ENCODE measurements around the gene RFX7.

Gene RFX7

DNA sequence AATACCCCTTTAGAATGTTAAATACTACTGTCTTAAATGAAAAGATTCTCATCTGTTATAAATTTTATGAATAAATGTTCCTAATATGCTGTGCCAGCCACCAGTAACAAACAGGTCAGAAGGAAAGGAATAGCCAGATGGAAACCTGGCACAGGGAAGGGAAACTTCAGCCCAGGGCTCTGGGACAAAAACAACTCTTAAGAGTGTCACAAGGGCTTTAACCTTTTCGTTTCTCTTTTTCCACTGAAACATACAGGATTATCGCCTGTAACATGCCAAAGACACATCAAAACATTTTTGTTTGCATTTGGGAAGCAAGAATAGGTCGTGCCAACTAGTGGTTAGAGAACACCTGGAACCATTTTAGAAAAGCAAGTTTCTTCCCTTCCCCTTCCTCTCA, 141.2 kb downstream of the RFX7 start:
- no peak for DNase-seq

DNA sequence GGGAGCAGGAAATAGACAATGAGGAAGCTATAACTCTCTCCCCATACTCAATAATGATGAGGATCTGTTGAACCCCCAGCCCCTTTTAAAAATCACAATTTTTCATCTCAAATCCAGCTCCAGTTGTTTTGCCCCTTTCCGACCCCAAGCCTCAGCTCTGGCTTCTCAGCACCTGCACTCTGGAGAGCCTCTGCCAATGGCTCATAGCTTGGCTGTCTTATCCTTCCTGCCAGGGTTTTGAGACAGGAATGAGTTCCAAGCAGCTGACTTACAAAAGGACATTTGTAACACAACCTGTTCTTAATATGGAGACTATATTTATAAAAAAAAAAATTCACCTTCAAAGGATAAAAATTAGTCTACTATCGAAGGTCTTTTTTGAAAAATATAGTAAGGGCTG, 144.4 kb downstream of the RFX7 start:
- DNase-seq = no peak

DNA sequence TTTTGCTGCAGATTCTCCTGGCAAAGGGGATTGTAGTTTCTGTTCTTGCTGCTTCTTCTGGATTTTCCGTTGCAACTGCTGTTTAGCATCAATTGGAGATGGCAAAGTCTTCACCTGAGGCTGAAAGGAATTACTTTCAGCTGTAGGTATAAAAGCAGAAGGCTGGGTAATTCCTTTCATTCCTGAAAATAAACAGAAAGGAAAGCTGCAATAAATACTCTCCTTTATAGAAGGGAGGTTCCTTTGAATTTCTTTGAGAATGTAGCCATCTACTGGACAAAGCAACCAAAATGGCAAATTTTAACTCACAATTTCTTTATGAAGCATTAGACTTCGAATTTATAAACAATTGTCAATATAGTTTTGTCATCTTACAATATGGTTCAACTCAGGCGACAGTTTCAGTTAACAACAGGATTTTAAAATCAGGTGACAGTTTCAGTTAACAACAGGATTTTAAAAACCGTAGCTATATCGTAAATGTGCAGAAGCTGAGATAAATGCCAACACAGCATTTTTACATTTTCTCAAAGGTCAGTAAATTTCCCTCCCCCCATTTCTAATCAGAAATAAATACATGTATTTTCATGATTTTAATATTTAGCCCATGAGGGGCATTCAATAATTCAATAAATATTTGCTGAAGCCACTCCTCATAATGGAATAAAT, 145.3 kb downstream of the RFX7 start:
- no peak for DNase-seq

DNA sequence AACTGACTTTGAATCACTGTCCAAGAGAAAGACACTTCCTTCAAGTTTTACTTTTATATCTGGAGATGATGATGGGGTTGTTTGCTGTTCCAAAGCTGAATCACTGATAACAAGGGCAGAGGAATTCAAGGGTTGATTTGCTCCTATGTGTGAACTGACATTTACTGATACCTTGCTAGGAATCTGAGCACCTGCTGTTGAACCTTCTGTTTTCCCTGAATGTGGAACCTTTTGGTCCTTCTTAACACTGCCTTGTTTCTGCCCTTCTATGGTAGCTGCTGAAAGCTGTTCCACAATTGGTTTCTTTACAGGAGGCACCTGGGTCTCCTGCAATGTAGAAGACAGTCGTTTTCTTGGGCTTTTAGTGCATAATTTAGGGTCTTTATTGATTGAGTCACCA, 148.3 kb downstream of the RFX7 start:
- no peak for DNase-seq

DNA sequence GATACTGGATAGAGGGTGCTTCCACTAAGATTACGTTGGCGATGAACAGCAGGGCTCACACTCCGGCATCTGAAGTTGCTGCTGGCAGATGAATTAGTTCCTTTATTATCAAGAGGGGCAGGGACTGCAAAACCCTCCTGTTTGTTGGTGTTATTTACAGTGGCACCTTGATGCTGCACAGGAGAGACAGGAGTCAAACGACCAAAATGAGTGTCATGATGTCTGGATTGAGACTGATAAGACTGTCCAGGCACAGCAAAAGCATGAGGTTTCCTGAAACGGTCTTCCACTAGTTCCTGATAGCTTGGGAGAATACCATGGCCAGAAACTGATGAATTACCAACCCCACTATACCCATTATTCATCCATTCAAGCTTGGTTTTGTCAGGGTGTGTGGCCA, 149.5 kb downstream of the RFX7 start:
- DNase-seq = no peak

DNA sequence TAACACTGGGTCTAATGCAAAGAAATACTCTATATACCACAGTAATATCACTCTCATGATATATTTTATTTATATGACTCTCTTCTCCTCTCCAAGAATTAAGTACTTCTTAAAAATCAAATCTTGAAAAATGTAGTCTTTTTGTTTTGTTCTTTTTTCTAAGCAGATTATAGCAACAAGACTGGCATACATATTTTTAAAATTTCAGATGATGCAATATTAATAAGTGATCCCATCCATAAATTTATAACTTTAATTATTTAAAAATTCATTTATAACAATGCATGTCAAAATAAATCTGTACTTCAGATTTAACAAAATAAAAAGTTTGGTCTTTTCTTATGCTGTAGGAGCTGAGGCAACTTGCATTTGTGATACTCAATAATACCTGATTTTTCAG, 155.3 kb downstream of the RFX7 start:
- no peak for DNase-seq

DNA sequence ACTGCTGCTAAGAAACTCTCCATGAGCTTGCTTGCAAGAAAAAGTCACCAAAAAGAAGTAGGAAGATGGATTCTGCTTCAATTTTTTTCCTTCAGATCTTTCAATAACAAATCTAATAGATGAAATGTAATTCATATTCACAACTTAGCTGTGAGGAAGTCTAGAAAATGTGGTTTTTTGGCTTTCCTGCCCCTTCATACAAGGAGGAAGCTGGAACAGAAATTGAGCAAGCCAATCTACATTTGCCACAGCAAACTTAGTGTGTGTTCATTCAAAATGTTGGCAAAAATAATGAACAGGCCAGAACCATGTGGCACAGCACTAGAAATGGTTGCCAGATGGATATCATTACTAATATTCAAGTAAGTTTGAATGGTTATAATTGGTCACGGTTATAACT, 157.1 kb downstream of the RFX7 start:
- DNase-seq = no peak

DNA sequence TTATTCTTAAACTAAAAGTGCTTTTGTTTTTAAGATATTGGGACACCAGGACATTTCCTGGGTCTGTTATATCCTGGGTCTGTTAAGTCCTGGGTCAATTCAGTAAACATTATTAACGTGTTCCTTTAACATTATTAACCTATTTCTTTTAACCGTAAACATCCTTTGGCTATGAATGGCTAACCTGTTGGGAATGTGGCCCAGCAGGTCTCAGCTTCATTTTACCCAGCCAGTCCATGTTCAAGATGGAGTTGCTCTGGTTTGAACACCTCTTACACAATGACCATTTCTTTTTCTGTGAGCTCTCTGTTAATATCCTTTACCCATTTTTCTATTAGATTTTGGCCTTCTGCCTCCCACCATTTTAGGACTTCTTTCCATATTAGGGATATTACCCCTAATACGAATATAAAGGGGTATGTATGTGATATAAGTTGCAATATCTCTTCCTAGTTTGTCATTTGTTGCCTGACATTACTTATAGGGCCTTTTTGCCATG, 161.4 kb downstream of the RFX7 start:
- DNase-seq = no peak

DNA sequence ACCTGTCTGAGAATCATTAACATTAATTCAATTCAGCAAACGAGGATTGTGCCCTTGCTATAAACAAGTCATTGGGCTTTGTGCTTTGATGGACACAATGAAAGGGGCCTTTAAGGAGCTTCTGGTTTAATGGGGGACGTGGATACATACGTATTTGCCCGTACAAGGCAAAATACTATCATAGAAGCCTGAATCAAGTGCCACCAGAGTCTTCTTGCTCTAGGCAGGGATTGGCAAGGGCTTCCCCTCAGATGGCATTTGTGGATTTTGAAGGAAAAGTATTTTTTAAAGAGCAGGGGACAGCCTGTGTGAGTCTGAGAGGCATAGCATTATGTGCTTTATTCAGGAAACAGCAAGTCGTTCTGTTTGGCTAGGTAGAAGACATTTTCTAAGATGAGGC, 166.6 kb downstream of the RFX7 start:
- DNase-seq = no peak

DNA sequence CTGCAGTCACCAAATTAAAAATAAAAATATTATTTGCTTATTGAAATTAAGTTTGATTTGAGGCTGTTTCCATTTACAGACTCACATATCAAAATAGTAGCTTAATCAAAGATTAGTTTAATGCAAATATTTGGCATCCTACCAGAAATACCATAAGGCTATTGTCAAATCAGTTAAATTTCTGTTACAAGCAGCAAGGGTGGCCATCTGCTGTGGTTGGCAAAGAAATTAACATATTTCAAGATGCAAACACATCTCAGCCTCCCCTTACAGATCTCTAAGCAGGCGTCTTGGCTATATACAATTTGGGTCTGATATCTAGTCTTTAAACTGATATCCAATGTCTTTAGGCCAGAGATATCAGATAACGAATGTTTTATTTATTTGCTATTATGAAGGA, 167.0 kb downstream of the RFX7 start:
- peak; percentile 51 for DNase-seq

DNA sequence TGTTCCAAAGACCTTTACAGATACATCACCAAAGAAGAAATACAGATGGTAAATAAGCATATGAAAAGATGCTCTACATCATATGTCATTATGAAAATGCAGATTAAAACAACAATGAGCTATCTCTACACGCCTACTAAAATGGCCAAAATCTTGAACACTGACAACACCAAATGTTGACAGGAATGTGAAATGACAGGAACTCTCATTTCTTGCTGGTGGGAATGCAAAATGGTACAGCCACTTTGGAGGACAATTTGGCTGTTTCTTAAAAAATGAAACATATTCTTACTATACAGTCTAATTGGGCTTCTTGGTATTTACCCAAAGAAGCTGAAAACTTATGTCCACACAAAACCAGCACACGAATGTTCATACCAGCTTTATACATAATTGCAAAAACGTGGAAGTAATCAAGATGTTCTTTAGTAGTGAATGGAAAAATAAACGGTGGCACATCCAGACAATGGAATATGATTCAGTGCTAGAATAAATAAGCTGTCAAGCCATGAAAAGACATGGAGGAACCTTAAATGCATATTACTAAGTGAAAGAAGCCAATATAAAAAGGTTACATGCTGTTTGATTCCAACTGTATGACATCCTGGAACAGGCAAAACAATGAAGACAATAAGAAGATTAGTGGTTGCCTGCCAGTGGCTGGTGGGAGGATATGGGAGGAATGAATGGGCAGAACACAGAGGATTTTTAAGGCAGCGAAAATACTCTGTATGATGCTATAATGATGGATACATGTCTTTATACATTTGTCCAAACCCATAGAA, 169.0 kb downstream of the RFX7 start:
- DNase-seq = peak; percentile 84

DNA sequence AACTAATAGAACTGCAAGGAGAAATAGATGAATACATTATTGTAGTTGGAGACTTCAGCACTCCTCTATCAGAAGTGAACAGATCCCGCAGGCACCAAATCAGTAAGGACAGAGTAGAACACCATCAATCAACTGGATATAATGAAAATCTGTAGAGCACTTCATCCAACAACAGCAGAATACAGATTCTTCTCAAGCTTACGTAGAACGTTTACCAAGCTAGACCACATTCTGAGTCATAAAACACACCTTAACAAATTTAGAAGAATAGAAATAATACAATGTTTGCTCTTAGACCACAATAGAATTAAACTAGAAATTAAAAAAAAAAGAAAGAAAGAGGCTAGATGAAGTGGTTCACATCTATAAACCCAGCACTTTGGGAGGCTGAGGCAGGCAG, 179.5 kb downstream of the RFX7 start:
- no peak for DNase-seq

DNA sequence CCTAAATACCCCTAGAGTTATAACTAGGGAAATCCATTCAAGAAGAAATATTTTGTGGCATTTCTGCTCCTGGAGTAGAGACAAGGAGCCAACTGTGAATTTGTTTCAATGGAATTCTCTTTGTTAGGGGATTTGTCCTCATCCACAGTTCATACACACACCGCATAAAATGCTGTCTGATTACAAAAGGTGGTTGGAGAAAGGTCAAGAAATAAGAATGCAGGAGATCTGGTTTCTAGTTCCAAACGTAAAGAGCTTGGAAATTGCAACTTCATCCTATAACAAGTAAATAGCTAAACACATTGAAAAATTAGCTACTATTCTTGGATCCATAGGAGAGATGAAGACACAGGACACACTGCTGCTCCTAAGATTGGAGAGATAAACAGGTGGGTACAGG, 184.0 kb downstream of the RFX7 start:
- DNase-seq = no peak

DNA sequence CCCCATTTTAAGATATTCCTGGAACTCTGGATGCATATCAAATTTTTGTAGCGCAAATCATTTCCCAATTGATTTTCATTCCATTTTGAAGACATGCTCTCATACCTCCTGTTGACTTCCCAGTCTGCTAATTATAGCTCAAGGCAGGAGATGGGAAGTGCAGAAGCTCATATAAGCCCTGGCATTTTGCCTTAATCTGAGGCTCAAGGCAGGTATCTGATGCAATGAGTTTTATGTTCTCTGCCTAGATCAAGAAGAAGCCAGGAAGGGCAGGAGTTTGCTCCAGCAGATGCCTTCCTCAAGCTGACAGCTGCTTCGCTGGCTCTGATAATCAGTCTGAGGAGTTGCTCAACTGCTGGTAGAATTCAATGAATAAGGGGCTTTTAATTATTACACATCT, 184.7 kb downstream of the RFX7 start:
- DNase-seq = peak; percentile 96

DNA sequence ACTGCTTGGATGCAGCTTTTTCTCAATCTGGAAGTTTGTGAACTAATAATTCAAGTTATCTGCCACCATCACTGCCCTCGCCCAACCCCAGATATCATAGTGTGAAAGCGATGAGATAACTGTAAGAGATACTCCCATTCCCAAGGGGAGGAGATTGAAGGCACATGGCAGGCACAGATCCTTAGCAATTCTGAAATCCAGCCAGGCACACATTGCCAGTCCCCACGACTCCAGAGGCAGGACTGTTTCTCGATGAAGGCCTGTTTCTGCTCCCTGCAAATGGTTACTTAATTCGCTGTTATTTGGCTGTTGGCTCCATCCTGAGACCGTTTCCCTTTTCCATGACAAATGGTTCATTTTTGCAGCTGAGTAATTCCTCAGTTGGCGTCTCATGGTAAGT, 187.1 kb downstream of the RFX7 start:
- DNase-seq = no peak

DNA sequence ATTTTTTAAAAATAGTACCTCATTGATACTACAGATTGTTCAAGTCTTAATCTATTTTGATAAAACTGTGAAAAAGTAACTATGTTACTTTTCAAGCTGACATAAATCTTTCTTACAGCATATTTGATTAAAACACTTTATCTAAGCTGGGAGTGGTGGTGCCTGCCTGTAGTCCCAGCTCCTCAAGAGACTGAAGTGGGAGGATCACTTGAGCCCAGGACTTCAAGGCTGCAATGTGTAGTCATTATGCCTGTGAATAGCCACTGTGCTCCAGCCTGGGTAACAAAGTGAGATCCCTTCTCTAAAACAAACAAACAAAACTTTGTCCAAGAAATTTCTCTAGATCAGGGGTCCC, 190.7 kb downstream of the RFX7 start:
- peak; percentile 43 for DNase-seq

DNA sequence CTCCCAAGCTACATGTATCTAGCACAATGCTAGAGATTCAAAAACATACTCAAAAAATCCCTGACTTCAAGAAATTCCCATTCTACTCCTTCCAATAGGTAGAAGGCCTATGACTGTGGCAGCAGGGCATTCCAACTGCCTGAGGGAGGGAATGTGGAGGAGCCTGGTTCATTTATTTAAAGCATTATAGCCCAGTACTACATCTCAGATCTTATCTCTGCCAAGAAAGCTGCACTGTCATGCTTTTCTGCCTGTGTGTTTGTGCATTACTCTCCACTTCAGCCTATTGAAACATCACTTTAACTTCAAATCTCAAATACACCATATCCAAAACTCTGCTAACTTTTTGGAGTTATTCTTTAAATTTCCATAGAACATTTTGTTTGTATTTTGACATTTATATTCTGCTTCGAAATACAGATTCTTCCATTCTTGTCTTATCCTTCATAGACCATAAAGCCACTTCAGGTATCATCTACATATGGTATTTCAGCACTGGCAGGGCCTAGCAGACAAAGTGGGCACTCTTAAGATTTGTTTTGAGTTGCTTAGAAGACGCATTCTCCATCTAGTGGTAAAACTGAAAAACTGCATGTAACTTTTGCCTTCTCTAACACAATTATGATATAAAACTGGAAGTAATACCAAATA, 191.2 kb downstream of the RFX7 start:
- DNase-seq = peak; percentile 77

DNA sequence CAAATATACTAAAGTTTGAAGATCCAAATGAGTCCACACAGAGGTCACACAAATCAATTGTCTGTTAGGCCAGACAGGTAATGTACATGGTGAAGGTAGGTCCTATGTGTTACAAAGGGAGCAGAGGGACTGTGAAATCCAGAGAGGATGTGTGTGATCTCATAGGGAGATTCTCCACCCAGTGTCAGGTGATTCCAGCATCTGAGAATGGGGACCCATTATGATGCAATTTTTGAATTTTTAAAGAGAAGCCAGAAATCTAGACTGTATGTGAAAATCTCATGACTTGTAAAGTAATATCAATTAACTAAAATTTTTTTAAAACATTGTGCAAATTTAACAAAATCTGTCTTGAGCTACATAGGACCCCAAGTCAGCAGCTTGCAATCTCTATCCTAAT, 192.0 kb downstream of the RFX7 start:
- DNase-seq = peak; percentile 23

DNA sequence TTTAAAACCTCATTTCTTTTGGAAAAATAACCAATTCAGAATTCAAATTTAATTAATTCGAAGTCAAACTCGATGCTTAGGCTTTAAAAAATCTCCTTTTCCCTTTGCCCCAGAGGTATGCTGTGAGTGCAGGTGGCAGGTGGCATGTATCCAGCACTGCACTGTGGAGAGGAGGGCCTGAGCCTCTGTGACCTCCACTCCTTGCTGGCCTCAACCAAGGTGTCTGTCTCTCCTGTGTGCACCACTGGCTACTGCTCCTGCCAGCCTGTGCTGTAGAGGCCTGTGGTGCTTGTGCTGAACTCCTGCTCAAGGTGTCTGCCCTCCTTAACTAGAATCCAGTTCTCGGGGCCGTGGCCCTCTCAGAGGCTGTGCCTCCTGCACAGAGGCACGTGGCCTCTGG, 194.1 kb downstream of the RFX7 start:
- DNase-seq = no peak

DNA sequence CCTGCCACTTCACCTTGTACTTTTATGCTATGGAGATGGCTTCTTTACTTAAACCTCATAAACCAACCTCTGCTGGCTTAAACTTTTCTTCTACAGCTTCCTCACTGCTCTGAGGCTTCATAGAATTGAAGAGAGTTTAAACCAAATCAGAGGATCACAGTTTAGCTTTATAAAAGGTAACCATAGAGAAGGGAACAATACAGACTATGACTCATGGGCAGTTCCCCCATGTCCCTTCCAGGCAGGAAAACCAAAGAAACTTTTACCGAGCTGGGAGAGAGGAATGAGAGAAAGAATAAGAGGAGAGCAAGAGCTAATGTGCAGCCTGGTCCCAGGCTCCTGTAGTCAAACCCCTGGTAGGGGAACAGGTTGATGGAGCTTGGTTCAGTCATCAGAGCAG, 196.3 kb downstream of the RFX7 start:
- no peak for DNase-seq

DNA sequence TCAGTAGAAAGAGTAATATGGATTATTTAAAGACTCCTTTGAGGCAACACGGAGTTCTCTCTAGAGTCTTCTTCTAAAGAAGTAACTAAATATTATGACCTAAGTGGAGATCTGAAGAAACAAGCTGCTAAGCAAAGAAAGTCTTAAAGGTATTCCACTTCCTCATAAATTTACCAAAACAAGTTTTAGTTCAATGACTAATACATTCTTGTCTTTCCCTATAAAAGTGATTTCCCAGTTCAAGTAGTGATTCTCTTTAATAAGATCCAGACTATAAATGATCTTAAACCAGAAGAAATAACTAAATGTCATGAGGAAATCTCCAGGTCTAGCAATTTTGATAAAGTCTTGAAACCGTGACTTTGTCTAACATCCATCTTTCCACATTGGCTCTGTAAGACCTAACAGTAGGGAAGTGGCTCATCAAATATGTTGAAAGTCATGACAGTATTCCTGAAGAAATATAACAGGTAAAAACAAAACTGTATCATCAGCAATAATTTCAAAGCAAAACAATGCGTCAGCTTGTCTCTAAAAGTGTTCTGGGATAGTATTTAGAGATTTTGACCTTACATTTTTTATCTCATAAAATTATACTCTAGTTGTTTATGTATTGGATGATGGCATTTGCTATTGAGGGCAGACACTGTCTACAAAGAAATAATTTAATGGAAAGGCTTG, 198.5 kb downstream of the RFX7 start:
- DNase-seq = no peak

DNA sequence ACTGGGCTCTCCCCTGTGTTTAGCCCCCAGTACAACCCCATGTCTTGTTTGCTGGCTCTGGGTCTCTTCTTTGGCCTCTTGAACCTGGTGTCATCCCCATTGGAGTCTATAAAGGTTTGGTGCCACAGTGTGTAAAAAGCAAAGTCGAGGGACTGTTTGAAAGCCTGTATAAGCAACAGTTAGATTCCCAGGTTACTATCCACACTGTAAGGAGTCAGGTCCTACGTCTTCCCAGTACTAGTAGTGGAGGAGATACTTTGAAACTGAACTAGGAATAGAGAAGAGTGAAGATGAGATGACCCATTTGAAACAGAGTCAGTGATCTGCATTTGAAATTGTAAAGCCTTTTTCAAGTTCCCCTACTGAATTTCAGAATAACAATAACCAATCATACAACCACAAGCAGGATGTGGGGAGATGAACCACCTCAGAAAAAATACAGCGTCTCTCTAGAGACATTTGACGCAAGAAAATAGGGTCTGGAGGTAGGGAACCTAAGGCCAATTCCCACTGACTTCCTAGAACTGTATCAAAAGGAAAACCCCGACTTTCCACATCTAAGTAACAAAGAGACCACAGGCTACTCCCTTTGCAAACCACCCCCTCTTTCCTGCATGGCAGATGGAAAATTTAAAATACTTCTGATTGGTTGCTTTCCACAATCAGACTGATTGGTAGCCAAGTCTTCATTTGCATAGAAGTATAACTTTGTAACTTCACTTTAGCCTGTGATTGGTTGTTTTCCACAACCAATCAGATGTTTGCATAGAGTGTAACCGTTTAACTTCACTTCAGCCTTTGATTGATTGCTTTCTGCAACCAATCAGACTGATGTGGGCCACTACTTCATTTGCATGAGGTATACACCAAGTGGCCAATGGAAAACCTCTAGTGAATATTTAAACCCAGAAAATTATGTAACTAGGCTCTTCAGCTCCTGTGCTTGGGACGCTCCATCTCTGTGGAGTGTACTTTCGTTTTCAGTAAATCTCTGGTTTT, 200.4 kb downstream of the RFX7 start:
- DNase-seq = no peak
